Limb (tissue), 2 donors: Measurements from ENCODE around the gene VTI1B.
"Not testable (repeated sequence)": the region's sequence is repeated elsewhere in the genome, so short reads cannot be mapped to it uniquely, and the experiment has no call there.

Source experiments
- DNase-seq, 2 donors: peaks; one replicate each; pipeline ENCODE4 v3.0.0-alpha.2; 2016; ENCODE audit errors: extremely low spot score in 2 of 2

The VTI1B gene, protein sequence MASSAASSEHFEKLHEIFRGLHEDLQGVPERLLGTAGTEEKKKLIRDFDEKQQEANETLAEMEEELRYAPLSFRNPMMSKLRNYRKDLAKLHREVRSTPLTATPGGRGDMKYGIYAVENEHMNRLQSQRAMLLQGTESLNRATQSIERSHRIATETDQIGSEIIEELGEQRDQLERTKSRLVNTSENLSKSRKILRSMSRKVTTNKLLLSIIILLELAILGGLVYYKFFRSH

DNA sequence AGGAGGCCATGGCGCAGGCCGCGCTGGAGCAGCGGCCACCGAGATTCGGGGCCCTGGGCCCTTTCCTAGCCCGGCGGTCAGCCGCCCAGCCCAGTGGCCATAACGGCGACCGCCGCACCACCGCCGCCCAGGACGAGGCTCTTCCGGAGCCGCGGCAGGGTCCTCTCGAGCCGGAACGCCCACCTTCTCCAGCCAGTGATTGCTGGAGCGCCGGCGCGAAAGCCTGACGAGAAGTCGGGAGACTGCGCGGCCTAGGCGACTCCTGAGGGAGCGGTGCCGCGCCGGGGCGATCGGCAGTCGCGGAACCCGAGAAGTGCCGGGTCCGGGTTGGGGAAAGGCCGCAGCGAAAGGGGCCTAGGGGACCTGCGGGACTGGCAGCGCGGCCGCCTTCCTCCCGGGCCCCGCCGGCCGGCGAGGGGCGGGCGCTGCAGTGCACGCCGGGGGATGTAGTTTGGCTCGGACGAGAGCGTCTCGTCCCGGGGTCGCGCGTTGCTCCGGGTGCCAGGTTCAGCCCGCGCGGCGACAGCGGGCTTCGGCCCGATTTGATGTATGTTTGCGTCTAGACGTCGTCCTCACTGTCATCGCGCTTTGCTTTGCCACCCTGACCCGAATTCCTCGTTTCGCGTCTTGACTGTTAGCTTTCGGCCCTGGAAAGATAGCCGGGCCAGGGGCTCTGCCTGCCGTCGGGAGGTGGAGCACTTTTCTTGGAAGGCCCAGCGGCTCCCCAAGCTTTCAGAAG lies at the start of gene VTI1B:
Gene VTI1B, minus strand, starts transcription at position 153 of the 739 bp plus-strand sequence. Its CDS starts 143 bp downstream, at position 10.
- DNase-seq, result peak; percentile 87 to 95

- DNase-seq, result peak; percentile 22 to 58
Measured at GRCh38 chr14:67722293-67722692, 47.9 kb upstream of the VTI1B start.

GRCh38 chr14:67721875-67722274 lies 47.4 kb upstream of the VTI1B start:
- no peak for DNase-seq

- no peak for DNase-seq
Measured at GRCh38 chr14:67719866-67720265, 45.4 kb upstream of the VTI1B start.

DNA sequence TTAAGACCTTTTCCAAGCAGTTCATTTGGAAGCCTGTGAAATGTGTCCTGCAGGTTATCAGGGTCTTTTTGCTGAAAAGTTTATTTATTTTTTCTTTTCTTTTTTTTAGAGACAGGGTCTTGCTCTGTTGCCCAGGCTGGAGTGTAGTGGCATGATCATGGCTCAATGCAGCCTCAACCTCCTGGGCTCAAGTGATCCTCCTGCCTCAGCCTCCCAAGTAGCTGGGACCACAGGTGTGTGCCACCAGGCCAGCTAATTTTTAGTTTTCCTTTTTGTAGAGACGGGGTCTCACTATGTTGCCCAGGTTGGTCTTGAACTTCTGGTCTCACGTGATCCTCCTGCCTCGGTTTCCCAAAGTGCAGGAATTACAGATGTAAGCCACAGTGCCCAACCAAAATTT lies 45.0 kb upstream of the VTI1B start:
- DNase-seq, result not testable (repeated sequence)

DNA sequence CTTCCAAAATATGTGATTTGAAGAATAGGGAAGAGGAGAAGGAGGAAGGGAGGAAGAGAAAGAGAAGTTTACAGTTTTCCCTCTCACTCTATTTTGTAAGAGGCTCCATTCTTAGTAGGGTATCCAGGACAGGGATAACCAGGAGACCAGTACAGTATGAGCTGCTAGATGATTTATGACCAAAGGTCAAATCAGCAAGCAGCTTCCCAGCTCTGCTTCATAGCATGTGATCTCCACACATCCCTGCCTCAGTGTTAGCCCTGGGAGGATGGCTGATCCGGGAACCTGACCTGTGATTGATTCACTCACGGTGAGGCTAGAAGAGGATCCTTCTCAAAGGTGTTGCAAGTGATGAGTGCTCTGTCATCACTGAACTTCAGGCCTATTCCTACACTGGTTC lies 43.8 kb upstream of the VTI1B start:
- DNase-seq, result no peak

GRCh38 chr14:67717048-67717447 lies 42.6 kb upstream of the VTI1B start:
- no peak for DNase-seq

- DNase-seq, result no peak
Measured at GRCh38 chr14:67710209-67710608, 35.8 kb upstream of the VTI1B start.

DNA sequence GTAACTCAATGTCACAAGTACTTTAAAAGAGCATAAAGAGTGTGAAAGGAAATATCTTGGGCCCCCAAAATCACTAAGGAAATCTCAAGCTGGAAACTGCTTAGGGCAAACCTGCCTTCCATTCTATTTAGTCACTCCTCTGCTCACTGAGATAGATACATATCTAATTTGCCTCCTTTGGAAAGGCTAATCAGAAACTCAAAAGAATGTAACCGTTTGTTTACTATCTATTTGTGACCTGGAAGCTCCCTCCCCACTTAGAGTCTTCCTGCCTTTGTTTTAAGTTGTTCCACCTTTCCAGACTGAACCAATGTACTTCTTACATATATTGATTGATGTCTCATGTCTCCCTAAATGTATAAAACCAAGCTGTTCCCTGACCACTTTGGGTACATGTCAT lies 35.4 kb upstream of the VTI1B start:
- not testable (repeated sequence) for DNase-seq

DNA sequence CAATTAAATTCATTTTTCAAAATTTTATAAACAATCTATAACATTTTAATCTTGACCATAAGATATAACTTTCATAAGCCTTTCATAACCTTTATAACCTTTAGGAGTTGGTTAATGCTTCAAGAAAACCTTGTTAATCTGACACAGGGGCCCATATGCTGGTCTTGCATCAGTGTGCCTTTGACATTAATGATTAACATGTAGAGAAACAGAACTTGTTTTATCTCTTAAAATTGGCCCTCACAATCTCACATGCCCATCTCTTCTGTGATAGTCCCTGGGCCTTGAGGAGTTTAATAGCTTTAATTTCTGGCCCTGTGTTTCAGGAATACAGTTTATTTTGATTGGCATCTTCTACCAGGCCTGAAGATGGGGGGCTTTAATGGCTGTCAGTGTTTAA lies 34.9 kb upstream of the VTI1B start:
- not testable (repeated sequence) for DNase-seq

GRCh38 chr14:67705211-67705610 lies 30.8 kb upstream of the VTI1B start:
- DNase-seq, result no peak

GRCh38 chr14:67704484-67705089 lies 30.2 kb upstream of the VTI1B start:
- DNase-seq, result peak in 1 of 2 donors; percentile 58

GRCh38 chr14:67703997-67704396 lies 29.6 kb upstream of the VTI1B start:
- no peak for DNase-seq

- DNase-seq, result not testable (repeated sequence)
Measured at GRCh38 chr14:67701492-67701891, 27.1 kb upstream of the VTI1B start, which contains the start of gene RDH12. RDH12 (plus strand) TSS chr14:67701886; CDS start chr14:67722643, 20,757 bp downstream.

- DNase-seq, result no peak
Measured at GRCh38 chr14:67698179-67698578, 23.7 kb upstream of the VTI1B start.

- no peak for DNase-seq
Measured at GRCh38 chr14:67697006-67697405, 22.6 kb upstream of the VTI1B start.

GRCh38 chr14:67695394-67695949 lies 21.0 kb upstream of the VTI1B start, which contains the start of gene RDH11:
RDH11 (minus strand) TSS chr14:67695764; CDS start chr14:67695703, 61 bp downstream.
- DNase-seq, result peak; percentile 88 to 95

GRCh38 chr14:67694791-67695393 lies 20.5 kb upstream of the VTI1B start:
- DNase-seq, result peak; percentile 72

GRCh38 chr14:67690011-67690410 lies 15.6 kb upstream of the VTI1B start:
- no peak for DNase-seq

GRCh38 chr14:67683842-67684241 lies 9.4 kb upstream of the VTI1B start:
- DNase-seq, result no peak

DNA sequence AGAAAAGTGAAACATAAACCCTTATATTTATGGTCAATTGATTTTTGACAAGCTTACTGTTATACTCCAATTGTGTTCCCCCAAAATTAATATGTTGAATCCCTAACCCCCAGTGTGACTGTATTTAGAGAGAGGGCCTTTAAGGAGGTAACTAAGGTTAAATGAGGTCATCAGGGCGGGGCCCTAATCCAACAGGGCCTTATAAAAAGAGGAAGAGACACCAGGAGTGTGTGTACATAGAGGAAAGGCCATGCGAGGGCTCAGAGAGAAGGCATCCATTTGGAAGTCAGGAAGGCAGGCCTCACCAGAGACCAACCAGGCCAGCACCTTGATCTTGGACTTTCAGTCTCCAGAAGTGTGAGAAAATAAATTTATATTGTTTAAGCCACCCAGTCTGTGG lies 6.5 kb upstream of the VTI1B start:
- DNase-seq, result no peak
